ENCODE measurements around the gene ZNF683. TPM values are rescaled to one million over a fixed set of nuclear protein-coding genes. Genes with fewer than 3 reads are reported as not detected.

The ZNF683 gene
- total and polyA plus RNA-seq, 9 of the 15 experiments (the other 6 are each of a cell fraction or from before 2014, with no cell fraction given): not detected

DNA sequence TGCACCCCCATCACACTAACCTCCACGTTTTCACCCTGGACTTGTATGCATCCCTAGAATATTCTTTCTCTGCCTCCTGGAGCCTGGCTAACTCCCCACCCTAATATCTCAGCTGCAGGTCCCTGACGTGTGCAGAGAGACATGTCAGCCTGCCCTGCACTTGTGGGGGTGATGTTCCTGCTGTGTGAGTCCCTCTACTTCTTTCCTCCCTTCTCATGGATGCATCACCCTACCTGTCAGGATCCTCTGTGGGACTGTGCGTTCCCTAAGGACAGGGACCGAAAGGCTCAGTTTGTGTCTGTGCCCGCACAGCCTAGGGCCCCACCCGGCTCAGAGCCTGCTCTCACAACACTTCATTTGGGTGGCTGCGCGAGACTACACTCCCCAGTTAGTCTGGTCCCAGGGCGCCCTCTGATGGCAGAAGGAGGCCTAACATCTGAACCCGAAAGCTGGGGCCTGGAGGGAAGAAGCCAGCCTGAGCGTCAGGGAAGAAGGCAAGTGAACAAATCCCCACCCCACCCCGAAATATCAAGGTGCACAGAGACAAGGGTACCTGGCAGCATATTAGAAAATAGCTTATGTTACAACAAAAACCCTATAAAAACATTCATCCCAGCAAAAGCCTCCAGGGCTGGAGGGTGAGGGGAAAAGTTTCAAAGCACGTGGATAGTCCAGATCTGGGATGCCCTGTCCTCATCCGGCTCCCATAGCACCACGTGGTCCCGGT, 51.1 kb downstream of the ZNF683 start (continued):
- TF ChIP-seq ZNF507 (tag; conservative IDR thresholded peaks at IDR 0.05) (no peak), L3MBTL2 (IDR thresholded peaks at IDR 0.05) (peak; percentile 62), NRF1 (conservative IDR thresholded peaks at IDR 0.05 in 1 of 2, IDR thresholded peaks at IDR 0.05 in 1 of 2) (peak; percentile 62 to 74), MAFK (IDR thresholded peaks at IDR 0.05; ENCODE audit: low read length) (no peak), NCOA1 (IDR thresholded peaks at IDR 0.05; ENCODE audit: low read depth) (peak; percentile 10; the same call in 1 of the 2 replicates), ZKSCAN1 (IDR thresholded peaks at IDR 0.05; ENCODE audit: low read depth, low read length) (0 out of 2 replicates have a peak, but pooled peaks have one; percentile 51), ILK (tag; IDR thresholded peaks at IDR 0.05; ENCODE audit: borderline replicate concordance, low read depth) (no peak), YY1 (IDR thresholded peaks at IDR 0.05; ENCODE audit: borderline replicate concordance in 1 of 3, control insufficient read depth in 1 of 3, extremely low read depth in 1 of 3, insufficient read depth in 3 of 3, insufficient read length in 1 of 3, insufficient replicate concordance in 2 of 3, low read depth in 1 of 3, low read length in 2 of 3) (peak in 1 of 3 experiments; percentile 33), SMC3 (conservative IDR thresholded peaks at IDR 0.05; ENCODE audit: insufficient read depth, low read depth, low read length) (peak; percentile 96), KLF10 (CRISPR knock-in tag; IDR thresholded peaks at IDR 0.05) (no peak), ESRRA (IDR thresholded peaks at IDR 0.05; ENCODE audit: borderline replicate concordance, low read depth) (0 out of 2 replicates have a peak, but pooled peaks have one; percentile 14), PTTG1 (tag; IDR thresholded peaks at IDR 0.05; ENCODE audit: low read depth) (no peak), ZNF583 (CRISPR knock-in tag; IDR thresholded peaks at IDR 0.05) (peak; percentile 49), CBX3 (IDR thresholded peaks at IDR 0.05; ENCODE audit: borderline replicate concordance in 1 of 2, low read length in 2 of 2) (peak in 1 of 2 experiments; percentile 14; a peak in 1 of 3 replicates), ARNT (IDR thresholded peaks at IDR 0.05) (peak in 1 of 2 experiments; percentile 20; a peak in 1 of 4 replicates)
- TF ChIP-seq, protein P1, sequence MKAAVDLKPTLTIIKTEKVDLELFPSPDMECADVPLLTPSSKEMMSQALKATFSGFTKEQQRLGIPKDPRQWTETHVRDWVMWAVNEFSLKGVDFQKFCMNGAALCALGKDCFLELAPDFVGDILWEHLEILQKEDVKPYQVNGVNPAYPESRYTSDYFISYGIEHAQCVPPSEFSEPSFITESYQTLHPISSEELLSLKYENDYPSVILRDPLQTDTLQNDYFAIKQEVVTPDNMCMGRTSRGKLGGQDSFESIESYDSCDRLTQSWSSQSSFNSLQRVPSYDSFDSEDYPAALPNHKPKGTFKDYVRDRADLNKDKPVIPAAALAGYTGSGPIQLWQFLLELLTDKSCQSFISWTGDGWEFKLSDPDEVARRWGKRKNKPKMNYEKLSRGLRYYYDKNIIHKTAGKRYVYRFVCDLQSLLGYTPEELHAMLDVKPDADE (conservative IDR thresholded peaks at IDR 0.05; ENCODE audit: control insufficient read depth, low read depth, low read length): 0 out of 2 replicates have a peak, but pooled peaks have one; percentile 4
- TF ChIP-seq, protein P2, sequence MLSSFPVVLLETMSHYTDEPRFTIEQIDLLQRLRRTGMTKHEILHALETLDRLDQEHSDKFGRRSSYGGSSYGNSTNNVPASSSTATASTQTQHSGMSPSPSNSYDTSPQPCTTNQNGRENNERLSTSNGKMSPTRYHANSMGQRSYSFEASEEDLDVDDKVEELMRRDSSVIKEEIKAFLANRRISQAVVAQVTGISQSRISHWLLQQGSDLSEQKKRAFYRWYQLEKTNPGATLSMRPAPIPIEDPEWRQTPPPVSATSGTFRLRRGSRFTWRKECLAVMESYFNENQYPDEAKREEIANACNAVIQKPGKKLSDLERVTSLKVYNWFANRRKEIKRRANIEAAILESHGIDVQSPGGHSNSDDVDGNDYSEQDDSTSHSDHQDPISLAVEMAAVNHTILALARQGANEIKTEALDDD (IDR thresholded peaks at IDR 0.05): peak; percentile 19; the same call in 1 of the 2 replicates
- TF ChIP-seq, protein P3, sequence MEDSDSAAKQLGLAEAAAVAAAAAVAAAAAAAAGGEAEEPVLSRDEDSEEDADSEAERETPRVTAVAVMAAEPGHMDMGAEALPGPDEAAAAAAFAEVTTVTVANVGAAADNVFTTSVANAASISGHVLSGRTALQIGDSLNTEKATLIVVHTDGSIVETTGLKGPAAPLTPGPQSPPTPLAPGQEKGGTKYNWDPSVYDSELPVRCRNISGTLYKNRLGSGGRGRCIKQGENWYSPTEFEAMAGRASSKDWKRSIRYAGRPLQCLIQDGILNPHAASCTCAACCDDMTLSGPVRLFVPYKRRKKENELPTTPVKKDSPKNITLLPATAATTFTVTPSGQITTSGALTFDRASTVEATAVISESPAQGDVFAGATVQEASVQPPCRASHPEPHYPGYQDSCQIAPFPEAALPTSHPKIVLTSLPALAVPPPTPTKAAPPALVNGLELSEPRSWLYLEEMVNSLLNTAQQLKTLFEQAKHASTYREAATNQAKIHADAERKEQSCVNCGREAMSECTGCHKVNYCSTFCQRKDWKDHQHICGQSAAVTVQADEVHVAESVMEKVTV (CRISPR knock-in tag; IDR thresholded peaks at IDR 0.05): peak; percentile 98
- TF ChIP-seq, protein P4, sequence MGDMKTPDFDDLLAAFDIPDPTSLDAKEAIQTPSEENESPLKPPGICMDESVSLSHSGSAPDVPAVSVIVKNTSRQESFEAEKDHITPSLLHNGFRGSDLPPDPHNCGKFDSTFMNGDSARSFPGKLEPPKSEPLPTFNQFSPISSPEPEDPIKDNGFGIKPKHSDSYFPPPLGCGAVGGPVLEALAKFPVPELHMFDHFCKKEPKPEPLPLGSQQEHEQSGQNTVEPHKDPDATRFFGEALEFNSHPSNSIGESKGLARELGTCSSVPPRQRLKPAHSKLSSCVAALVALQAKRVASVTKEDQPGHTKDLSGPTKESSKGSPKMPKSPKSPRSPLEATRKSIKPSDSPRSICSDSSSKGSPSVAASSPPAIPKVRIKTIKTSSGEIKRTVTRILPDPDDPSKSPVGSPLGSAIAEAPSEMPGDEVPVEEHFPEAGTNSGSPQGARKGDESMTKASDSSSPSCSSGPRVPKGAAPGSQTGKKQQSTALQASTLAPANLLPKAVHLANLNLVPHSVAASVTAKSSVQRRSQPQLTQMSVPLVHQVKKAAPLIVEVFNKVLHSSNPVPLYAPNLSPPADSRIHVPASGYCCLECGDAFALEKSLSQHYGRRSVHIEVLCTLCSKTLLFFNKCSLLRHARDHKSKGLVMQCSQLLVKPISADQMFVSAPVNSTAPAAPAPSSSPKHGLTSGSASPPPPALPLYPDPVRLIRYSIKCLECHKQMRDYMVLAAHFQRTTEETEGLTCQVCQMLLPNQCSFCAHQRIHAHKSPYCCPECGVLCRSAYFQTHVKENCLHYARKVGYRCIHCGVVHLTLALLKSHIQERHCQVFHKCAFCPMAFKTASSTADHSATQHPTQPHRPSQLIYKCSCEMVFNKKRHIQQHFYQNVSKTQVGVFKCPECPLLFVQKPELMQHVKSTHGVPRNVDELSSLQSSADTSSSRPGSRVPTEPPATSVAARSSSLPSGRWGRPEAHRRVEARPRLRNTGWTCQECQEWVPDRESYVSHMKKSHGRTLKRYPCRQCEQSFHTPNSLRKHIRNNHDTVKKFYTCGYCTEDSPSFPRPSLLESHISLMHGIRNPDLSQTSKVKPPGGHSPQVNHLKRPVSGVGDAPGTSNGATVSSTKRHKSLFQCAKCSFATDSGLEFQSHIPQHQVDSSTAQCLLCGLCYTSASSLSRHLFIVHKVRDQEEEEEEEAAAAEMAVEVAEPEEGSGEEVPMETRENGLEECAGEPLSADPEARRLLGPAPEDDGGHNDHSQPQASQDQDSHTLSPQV (IDR thresholded peaks at IDR 0.05): peak; percentile 60
